Ascending aorta (tissue), 2 donors: ENCODE measurements around the gene NT5DC2. TPM values are rescaled to one million over a fixed set of nuclear protein-coding genes. Genes with fewer than 3 reads are reported as not detected.

Experiments used
- DNase-seq, 2 donors: peaks; one replicate each; pipeline ENCODE4 v3.0.0-alpha.2; 2019; ENCODE audit warnings: low spot score in 2 of 2
- H3K27ac ChIP-seq, 2 donors: fragments of 200-600 bp; sonication (generic); one replicate each; pipeline ENCODE4 v1.5.1; 2016 to 2017; ENCODE audit warnings: mild to moderate bottlenecking in 1 of 2
- H3K27me3 ChIP-seq: fragments of 200-600 bp; sonication (generic); one replicate; pipeline ENCODE4 v1.5.1; 2017
- H3K36me3 ChIP-seq, 2 donors: fragments of 200-600 bp; sonication (generic); one replicate each; pipeline ENCODE4 v1.5.1; 2016
- H3K4me1 ChIP-seq, 2 donors: fragments of 200-600 bp; sonication (generic); one replicate each; pipeline ENCODE4 v1.5.1; 2016 to 2017; ENCODE audit warnings: mild to moderate bottlenecking in 1 of 2
- H3K4me3 ChIP-seq, 2 donors: fragments of 200-600 bp; sonication (generic); one replicate each; pipeline ENCODE4 v1.5.1; 2016 to 2017; ENCODE audit warnings: mild to moderate bottlenecking in 1 of 2
- H3K9me3 ChIP-seq, 2 donors: fragments of 200-600 bp; sonication (generic); one replicate each; pipeline ENCODE4 v1.5.1; 2016
- intact Hi-C: fragments of 100-400 bp; cut with DNase I; formaldehyde crosslinking; loops from one replicate; pipeline ENCODE4 v1.15.1; 2023
- total RNA-seq: library from RNA; depleted of rRNA; stranded (reverse); fragments of >200 nt; gene quantifications from one replicate; pipeline ENCODE4 v1.1.0, GENCODE V29; 2016
- TF ChIP-seq, protein P1 (sequence below), 3 experiments: fragments of 200-600 bp in 2 of 3; fragments of 450-650 bp in 1 of 3; sonication (generic) in 2 of 3; IDR thresholded peaks; one replicate each; pipeline ENCODE4 v1.5.1; 2016 to 2019; ENCODE audit warnings: antibody characterized with exemption in 3 of 3, mild to moderate bottlenecking in 1 of 3, moderate library complexity in 1 of 3

Gene NT5DC2
- total RNA-seq, 1 donor from 2014 or later = 95.5 TPM

DNA sequence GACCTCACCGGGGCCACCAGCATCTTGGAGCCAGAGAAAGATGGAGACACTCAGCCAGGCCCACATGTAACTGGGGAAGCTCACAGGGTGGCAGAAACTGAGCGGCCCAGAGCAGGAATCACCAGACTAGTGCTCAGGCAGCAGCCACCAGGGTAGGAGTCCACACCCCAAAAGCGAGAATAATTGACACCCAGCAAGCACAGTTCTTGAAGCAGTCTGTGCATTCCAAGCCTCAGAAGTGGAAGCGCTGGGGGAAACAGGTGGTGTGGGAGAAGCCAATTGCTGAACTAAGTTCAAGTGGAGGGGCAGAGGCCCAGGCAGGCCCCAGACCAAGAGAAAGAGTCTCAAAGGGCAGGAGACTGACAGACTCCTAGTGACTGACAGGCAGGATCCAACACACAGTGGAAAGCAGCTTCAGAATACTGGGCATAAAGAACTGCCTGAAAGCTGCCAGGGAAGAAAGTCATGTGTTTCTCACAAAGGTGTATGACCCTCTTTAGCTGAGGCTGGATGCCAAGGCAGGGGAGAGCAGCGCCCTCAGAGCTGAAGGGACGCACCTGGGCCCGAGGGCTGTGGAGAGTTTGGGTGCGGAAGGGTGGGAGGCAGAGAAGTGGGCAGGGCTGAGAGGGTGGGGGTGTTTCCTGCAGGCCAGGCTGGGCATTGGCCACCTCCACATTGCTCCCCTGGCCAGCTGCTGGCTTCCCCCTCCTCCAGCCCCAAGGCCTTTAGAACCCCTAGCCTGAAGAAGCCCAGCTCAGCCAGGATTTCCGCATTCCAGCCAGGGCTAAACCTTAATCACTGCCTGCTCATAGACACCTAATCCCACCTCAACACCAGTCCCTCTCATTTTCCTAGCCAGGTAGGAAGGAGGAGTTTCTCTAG lies 7.7 kb downstream of the NT5DC2 start:
- peak in 1 of 2 donors; percentile 4 for DNase-seq
- Histone ChIP-seq H3K9me3 (no peaks in the 10 kb centered on the region), H3K4me3 (no peak overlapping the region), H3K27me3 (no peaks in the 10 kb centered on the region), H3K27ac (peak overlapping the region; percentile 68 to 85), H3K36me3 (peaks cover 9 to 11% of the 10 kb centered on the region in 2 donors), H3K4me1 (peaks cover 0 to 19% of the 10 kb centered on the region in 2 donors)
- intact Hi-C loops = no loop called here
- TF ChIP-seq, protein P1, sequence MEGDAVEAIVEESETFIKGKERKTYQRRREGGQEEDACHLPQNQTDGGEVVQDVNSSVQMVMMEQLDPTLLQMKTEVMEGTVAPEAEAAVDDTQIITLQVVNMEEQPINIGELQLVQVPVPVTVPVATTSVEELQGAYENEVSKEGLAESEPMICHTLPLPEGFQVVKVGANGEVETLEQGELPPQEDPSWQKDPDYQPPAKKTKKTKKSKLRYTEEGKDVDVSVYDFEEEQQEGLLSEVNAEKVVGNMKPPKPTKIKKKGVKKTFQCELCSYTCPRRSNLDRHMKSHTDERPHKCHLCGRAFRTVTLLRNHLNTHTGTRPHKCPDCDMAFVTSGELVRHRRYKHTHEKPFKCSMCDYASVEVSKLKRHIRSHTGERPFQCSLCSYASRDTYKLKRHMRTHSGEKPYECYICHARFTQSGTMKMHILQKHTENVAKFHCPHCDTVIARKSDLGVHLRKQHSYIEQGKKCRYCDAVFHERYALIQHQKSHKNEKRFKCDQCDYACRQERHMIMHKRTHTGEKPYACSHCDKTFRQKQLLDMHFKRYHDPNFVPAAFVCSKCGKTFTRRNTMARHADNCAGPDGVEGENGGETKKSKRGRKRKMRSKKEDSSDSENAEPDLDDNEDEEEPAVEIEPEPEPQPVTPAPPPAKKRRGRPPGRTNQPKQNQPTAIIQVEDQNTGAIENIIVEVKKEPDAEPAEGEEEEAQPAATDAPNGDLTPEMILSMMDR (IDR thresholded peaks at IDR 0.05) = no peak

DNA sequence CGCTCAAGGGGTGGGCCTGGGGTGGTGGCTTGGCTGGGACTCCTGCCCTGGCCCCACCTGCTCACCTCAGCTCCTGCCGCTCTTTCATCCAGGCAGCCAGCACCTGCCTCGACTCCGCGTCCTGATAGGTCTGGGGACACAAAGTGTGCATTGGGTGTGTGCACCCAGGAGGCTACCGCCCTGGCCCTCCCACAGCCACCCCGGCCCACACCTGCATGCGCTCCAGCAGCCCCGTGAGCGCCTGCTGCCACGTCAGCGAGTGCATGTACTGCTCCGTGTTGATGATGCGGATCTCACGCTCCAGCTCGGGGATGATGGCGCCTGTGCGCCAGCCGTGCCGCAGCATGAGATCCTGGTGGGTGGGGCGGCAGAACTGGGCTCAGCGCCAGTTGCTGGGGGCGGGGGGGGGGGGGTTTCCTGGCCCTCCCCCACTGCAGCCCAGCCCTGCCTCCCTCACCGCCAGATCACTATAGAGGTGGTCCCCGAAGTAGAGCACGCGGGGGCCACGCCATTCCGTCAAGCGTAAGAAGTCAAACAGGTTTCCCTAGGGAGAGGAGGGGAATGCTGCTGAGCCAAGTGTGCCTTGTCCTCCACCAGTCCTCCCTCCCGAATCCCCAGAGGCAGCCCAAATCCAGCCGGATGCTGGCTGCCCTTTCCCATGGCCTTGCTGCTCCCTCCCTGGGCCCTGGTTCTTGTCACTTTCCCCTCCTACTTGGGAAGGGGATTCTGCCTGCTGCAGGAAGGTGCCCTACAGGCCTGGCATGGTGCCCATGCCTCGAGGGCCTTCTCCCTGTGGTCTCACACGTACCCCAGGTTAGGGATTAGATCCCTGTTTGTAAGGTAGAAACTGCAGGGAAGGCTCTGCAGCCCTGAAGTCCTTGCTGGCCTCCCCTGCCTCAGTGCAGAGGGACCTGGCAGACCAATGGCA lies 8.6 kb downstream of the NT5DC2 start:
- intact Hi-C loops = no loop called here
- Histone ChIP-seq H3K4me1 (peaks cover 0 to 18% of the 10 kb centered on the region in 2 donors), H3K27me3 (no peaks in the 10 kb centered on the region), H3K4me3 (peak overlapping the region in 1 of 2 donors; percentile 16), H3K27ac (peak overlapping the region; percentile 68 to 85), H3K36me3 (peaks cover 9 to 11% of the 10 kb centered on the region in 2 donors), H3K9me3 (no peaks in the 10 kb centered on the region)
- DNase-seq = peak; percentile 8 to 78
- TF ChIP-seq, protein P1 (IDR thresholded peaks at IDR 0.05) = no peak

DNA sequence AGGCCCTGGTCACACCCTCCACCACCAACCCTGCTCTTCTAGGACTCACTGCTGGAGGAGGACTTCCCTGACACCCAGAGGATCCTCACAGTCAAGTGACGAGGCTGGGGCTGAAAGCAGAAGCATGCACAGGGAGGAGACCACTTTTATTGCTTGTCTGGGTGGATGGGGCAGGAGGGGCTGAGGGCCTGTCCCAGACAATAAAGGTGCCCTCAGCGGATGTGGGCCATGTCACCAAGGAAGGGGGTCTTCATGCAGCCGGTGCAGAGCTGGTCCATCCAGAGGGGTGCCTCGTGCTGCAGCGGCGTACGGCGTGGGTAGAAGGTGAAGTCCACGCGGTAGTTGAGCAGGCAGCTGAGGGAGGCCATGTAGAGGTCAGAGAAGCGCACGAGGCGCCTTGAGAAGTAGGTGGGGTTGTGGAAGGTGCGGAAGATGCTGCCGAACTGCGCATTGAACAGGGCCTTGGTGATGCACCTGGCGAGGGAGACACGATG lies 9.4 kb downstream of the NT5DC2 start:
- DNase-seq = peak in 1 of 2 donors; percentile 5
- no peaks in the 10 kb centered on the region for H3K27me3 ChIP-seq
- H3K4me3 ChIP-seq = peak overlapping the region in 1 of 2 donors; percentile 16
- H3K36me3 ChIP-seq = peaks cover 9 to 11% of the 10 kb centered on the region in 2 donors
- H3K4me1 ChIP-seq = peaks cover 0 to 12% of the 10 kb centered on the region in 2 donors
- intact Hi-C loops = no loop called here
- no peaks in the 10 kb centered on the region for H3K9me3 ChIP-seq
- peak overlapping the region; percentile 68 to 85 for H3K27ac ChIP-seq
- TF ChIP-seq, protein P1 (IDR thresholded peaks at IDR 0.05) = no peak

DNA sequence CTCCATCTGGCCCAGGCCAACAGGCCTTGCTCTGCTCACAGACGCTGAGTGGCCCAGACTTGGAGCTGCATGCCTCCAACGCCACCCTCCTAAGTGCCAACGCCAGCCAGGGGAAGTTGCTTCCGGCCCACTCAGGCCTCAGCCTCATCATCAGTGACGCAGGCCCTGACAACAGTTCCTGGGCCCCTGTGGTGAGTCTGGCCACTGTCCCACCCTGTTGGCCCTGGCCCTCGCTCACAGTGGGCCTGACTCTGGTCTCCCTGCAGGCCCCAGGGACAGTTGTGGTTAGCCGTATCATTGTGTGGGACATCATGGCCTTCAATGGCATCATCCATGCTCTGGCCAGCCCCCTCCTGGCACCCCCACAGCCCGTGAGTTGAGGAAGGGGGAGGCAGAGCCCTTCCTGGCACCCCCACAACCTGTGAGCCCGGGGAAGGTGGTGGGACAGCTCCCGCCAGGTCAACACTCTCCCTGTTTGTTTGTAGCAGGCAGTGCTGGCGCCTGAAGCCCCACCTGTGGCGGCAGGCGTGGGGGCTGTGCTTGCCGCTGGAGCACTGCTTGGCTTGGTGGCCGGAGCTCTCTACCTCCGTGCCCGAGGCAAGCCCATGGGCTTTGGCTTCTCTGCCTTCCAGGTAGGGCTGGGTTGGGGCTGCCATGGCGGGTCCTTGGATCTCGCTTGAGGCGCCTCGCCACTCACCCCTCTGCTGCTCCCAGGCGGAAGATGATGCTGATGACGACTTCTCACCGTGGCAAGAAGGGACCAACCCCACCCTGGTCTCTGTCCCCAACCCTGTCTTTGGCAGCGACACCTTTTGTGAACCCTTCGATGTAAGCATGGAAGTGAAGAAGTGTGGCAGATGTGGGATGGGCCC lies 10.0 kb downstream of the NT5DC2 start:
- Histone ChIP-seq H3K4me1 (peaks cover 0 to 12% of the 10 kb centered on the region in 2 donors), H3K4me3 (no peak overlapping the region), H3K9me3 (no peaks in the 10 kb centered on the region), H3K27me3 (no peaks in the 10 kb centered on the region), H3K36me3 (peaks cover 9 to 11% of the 10 kb centered on the region in 2 donors), H3K27ac (no peak overlapping the region)
- intact Hi-C loops = no loop called here
- DNase-seq = no peak
- TF ChIP-seq, protein P1 (IDR thresholded peaks at IDR 0.05) = no peak
